Measurements from ENCODE around the gene PDE7B.

PDE7B gene

DNA sequence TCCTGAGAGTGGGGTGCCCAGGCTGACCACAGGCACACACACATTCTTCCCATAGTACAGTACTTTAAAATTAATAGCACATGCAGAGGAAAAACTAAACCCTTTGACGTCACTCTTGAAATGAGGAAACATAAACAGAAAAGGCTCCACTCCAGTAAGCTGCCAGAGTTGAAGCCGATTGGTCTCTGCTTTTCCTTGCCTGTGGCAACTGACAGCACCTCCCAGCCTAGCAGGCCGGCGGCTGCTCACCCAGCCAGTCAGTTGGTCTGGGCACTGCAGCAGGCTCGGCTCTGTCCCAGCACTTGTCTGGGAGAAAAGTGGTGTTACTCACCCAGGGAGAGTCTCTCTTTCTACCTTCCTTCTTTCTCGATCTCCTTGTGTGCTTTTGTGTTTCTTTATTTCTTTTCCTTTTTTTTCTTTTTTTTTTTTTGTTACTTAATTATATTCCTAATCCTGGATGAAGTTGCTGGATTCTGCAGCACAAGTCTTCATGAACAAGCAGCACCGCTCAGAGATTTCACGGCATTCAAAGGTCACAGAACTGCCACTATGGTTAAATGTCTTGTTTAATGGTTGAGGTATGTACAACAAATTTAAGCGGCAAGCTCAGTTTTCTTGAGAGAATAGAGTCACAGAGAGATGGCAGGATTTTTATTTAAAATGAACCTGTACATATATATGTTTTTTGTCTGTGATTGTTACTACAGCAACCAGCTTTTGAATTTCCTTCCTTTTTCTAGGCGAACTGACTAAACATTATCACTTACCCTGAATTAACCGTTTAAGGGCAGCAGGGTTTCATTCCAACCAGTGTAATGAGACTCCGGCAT lies at the start of gene PDE7B:
PDE7B (plus strand) TSS at position 260 of the 830 bp plus-strand sequence.
- ATAC-seq: peak; percentile 48 to 50

DNA sequence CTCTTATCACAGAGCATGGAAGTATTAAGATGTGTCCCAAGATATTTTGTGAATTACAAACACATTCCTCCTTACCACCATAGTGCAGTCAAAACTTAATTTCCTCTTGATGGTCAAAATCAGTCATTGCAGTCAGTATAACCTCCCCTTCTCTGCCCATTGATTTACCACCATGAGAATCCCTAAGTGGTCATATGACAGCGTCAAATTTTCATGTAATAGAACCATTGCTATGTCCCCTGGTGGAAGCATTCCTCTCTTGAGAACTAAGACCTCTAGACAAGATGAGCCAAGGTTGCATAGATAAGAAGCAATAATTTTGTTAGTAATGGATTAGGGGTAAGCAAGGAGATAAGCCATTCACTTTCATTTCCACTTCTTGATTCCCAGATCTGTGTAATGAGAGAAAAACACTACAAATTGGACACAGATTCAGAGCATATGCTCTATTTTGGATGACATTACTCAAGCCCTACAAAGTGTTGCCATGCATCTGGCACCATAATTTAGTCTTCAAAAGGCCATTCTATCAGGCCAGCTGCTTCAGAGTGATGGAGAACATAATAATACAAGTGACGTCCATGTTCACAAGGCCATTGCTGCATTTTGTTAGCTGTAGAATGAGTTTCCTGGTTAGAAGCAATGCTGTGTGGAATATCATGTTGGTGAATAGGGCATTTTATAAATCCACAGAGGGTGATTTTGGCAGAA lies 49.6 kb upstream of the PDE7B start:
- no peak for ATAC-seq

DNA sequence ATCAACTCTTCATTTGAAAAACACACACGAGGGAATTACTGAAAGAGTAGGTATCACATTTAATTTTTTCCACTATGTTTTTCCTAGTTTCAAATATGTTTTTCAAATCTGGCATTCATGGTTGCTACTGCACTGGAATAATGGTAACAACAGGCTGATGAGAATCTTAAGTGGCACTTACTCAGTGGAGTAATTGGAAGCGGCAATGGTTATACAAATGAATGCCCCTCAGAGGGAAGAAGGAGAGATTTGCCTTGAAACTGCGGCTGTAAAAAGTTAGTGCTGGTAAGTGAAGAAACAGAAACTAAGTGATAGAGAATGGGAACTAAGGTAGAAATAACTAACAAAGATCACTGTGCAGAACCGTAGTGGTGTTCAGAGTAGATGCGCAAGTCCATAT lies 41.0 kb upstream of the PDE7B start:
- ATAC-seq: no peak

DNA sequence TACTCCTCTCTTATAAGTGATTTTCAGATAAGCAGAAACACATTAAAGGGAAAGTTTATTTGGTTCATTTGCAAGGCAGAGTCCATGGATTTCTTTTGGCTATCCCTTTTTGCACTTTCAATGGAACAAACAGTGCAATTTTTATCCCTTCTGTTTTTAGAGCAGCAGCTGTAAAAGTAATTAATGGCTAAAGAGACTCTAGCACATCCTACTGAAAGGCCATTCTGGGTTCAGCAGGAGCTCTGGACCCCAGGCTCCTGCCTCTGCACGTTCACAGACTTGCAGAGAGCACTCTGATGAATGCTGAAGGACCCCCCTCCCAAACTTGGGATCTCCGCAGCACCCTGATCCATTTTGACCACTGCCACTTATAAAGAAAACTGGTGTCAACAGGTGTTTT lies 40.3 kb upstream of the PDE7B start:
- ATAC-seq: no peak

DNA sequence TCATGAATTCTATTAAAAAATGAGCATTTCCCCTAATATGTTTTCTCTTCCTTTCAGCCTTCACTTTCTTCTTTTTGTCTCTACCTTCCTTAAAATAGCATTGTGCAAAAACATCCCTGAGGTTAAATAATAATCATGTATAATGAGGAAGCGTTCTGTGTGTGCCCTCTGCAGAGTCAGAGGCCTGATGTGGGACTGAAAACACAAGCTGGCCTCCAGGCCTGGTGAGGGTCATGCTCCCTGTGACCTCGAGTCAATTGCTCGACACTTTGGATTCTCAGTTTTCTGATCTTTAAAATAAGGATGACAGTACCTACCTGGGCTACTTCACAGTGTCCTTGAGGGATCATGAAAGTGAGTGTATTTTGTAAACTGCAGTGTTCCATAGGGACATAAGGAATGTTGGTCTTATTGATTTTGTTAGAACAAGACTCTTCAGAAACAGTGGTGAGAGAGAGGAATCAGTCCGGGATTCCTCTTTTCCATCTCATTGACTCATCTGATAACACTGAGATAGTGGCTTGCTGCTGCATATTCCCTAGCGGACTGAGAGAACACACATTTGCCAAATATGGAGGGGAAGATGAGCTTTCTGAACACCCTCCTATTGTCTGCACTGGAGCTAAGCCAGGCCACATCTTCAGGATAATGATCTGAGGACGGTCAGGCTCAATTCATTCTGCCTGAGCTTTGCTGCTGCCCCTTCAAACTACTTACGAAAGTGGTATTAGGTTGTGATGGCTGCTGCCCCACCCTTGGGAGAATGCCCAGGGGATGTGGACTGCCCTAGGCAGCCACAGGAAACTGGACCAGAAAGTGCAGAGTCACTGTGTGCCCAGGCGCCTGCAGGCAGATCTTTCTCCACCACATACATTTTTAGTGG lies 39.6 kb upstream of the PDE7B start:
- no peak for ATAC-seq

DNA sequence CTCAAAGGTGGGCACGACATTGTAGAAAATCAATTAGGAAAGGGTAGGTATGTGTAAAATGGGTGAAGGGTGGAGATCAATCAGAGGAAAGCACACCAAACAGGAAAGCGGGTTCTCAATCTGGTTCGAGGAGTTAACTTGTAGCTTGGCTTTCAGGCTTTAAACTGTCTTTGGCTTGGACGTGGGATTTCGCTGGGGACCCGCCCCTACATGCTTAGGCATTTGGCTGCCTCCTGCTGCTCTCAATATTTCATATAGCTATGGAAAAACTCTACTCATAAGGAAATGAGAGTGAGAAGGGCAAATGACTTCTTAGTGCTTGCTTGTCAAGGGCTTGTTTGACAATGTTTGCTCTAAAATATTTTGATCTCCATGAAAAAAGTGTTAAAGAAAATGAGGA lies 38.1 kb upstream of the PDE7B start:
- ATAC-seq: no peak

DNA sequence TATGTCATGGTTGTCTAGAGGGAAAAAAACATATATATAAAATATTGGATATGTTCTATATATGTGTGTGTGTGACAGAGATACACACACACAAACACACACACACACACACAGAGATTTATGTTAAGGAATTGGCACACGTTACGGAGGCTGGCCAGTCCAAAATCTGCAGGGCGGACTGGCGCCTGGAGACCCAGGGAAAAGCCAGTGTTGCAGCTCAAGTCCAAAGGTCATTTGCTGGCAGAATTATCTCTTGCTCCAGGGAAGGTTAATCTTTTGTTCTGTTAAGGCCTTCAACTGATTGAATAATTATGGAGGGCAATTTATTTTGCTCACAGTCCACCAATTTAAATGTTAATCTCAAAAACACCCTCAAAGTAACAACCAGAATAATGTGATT lies 37.5 kb upstream of the PDE7B start:
- no peak for ATAC-seq

DNA sequence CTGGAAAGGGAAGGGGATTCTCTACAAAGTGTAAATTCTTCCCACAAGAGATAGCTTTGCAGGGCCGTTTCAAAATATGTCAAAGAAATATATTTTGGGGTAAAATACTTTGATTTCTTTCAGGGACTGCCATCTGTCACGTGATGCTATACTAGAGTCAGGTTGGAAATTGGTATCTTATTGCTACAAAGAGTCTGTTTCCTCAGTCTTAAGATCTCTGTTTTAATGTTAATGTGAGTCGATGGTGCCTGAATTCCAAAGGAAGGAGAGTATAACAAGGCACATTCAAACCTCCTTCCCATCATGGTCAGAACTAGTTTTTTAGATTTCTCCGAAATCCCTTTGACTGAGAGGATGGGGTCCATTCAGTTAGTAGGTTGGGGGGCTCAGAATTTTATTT lies 36.3 kb upstream of the PDE7B start:
- ATAC-seq: no peak

DNA sequence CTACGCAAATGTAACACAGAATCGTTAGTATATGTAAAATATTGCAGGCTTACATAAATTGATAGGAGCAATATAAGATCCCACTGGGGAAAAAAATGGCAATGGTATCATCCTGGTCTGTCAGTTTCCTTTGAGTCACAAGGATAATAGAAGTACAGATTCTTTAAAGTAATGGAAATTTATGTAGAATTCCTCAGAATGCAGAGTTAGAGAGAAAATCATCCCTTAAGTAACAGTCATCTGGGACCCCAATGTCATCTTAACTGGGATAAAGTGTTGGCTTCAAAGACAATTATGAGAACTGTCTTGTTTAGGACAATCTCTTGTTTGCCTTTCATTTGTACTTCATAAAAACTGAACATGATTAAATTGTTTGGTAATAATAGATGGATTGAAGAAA lies 34.5 kb upstream of the PDE7B start:
- ATAC-seq: no peak

DNA sequence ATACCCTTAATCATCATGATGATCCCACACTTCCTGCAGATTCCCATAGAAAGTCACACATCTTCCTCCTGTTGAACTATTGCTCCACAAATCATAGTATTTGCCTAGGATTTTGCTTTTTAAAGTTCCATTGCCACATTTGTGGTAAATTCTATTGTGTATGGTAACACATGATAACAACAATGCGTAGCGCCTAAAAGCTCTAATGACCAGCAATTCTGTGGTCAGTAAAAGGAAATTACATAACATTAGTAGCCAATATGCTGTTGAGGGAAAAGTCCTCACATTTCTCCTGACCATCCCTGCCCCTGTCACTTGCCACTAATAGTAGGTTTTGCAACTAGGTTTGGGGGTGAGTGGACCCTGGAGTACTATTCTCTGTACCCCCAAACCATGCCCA lies 31.8 kb upstream of the PDE7B start:
- no peak for ATAC-seq

DNA sequence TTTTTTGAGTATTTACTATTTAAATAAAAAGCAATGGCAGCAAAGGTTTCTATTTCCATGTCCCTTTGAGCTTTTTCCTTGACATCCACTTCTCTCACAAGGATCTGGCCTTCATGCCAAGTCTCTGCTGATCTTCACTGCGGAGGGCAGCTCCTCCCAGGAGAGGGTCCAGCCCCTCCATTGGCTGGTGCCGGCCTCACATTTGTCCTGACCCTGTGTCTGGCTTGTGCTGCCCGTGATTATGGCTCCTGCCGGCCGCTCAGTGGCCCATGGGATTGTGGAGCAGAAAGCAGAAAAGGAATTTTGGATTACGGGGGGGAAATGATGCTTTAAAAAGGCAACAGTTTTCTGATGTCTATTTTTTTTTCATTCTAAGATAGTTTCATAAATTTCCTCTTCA lies 31.2 kb upstream of the PDE7B start:
- ATAC-seq: no peak

DNA sequence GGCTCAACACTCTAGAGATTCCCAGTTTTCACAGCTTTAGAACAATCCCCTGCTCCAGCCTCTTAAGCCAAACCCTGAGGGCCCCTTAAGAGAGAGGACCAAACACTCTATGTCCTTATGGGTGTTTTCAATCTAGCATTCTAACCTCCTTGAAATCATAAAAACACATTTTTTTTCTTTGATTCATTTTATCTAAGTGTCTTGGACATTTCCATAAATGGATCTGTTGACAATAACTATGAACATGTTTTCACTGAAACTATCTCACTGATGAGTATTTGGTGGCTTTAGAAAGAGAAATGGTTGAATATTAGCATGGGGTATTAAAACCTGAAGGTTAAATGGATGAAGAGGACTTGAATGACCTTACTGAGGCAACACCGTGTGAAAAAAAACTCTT lies 27.6 kb upstream of the PDE7B start:
- no peak for ATAC-seq

DNA sequence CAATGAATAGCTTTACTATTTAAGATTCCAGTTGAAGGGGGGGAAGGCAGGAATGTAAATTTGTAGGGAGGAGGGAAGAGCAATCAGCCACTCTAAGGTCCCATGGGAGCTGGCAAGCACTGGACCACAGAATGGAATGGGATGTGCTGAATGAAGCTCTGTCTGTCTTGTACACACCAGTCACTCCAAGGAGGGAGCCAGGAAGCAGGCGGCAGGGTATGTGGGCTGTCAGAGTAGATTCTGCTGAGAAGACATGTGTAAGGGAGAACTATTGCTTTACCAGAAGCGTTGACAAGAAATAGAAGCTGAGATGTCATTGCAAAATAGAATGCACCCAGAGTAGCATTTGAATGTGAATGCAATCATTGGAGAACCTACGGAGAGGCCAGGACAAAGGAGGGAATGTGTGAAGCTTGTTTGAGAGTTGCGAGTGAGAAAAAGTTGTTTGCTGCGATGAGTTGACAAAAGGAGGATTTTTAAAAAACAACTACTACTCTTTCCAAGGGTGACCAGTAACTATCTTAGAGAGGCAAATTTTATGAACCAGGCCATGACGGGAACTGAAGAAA lies 25.2 kb upstream of the PDE7B start:
- ATAC-seq: no peak

DNA sequence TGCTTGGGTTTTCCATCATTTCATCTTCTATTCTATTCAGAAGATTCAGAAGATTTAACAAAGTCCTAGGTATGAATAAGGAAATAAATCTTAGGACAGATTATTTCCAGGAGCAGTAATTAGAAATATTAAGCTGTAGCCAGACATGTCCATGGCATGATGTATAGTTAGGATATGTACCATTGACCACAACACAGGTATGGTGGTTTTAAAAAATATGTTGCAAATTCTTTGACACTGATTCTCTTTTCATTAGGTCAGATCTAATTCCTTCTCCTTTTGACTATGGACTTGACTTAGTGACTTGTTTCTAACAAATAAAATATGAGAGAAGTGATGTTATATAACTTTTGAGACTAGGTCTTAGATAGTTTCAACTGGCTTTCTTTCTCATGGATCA lies 23.5 kb upstream of the PDE7B start:
- no peak for ATAC-seq

DNA sequence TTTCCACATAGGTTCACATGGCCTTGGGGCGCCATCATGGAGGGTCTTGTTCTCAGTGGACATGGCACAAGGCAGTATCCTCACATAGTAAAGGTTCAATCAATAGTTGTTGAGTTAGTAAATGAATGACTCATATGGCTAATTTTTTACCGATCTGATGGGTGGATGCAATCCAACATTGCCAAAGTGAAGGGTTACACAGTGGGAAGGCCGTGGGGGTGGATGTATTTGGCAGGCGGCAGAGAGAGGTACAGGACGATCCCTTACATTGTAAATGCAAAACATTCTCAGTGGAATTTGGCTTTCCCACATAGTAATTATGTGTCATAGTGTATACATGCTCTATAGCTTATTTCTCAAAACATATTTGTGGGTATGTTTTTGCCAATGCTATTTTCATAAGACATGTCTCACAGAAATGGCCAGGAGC lies 21.0 kb upstream of the PDE7B start:
- ATAC-seq: no peak

DNA sequence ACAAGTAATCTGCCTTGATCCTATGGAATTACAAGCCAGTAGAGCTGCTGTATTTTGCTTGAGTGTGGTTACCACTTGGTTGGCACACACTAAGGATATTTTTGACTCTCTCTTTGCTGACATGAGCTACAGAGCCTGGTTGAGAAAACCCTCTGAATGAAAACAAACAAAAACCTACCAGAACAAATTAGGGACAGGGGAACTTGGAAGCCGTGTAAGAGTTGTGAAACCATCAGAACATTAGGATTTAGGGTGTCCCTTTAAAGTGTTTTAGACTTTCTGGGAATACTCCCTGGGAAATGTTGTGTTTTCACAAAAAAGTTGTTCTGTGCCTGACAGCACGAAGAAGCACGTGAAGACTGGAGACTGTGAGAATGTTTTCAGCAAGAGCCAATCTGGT lies 20.5 kb upstream of the PDE7B start:
- ATAC-seq: no peak

DNA sequence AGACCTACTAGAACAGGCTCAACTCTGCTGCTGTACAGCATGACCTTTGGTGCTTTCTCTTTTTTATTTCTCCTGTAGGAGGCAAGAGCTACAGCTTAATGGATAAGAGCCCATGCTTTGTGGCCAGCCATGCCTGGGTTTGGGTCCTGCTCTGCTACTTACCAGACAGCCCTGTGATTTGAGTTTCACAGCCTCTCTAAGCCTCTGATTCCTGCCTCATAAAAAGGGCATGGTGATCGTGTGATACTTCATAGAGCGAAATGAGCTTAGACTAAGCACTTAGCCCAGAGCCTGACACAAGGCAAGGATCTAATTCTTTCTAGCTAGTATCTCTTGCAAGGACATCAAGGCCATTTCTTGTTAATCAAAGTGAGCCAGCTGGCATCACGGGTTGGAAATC lies 19.3 kb upstream of the PDE7B start:
- no peak for ATAC-seq

DNA sequence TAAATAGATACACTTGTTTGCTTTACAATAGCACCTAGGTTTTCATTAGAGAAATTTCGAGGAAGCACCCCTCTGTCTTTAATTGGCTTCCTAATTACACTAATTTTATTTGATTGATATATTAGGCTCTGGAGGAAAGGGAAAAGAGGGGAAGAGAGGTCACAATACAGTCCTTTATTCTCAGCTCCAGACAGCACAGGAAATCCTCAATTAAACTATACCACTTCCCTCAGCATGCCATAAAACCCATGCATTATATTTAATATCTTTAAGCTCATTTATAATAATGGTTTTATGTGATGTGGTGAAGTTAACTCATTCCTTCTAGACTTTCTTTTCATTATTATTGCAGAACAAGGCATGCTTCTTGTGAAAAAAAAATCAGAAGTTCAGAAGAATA lies 17.7 kb upstream of the PDE7B start:
- ATAC-seq: no peak

DNA sequence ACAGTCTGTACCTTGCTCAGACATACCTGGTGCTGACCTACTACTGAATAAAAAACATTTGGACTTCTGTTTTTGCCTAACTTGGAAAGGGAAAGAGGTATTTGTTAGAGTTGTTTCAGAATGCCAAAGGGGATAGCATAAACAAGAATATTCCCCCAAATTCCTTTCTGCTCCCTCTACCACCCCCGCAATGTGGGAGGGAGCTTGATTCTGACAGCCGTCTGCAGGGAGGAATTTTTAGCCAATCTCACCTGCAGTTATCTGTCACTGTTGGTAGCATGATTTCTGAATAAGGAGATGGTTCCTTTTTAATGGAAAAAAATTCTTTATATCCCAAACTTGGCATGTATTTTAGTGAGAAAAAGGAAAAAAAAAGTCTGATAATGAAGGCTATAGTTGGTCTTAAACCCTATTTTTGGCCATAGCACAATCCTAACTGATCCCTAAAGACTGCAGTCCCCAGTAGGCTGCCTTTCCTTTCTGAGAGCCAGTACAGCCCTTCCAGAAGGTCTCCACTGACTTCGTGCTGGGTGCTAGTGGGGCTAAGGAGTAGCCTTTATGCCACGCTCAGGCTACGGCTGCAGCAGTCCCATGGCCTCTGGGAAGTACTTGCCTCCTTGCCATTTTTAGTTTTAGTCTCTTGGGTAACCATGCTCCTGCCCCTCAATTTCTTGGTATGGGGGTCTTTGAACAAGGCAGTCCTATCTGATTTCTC lies 13.6 kb upstream of the PDE7B start:
- no peak for ATAC-seq

DNA sequence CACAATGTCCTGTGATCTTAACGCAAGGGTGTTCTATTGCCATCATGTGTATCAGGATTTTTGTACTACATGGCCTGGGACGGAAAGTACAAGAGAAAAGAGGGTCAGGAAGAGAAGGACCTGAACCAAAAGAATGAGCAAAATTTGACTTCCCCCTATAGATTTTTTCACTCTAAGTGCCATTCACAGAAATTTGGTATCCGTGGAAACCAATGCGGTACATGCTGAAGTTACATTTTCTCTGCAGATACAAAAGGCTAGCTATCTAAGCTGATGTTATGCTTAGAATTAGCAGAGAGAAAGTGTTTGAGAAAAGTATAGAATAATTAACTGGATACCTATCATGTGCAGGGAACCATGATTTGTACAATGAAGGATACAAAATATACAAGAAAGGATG lies 12.4 kb upstream of the PDE7B start:
- ATAC-seq: no peak

DNA sequence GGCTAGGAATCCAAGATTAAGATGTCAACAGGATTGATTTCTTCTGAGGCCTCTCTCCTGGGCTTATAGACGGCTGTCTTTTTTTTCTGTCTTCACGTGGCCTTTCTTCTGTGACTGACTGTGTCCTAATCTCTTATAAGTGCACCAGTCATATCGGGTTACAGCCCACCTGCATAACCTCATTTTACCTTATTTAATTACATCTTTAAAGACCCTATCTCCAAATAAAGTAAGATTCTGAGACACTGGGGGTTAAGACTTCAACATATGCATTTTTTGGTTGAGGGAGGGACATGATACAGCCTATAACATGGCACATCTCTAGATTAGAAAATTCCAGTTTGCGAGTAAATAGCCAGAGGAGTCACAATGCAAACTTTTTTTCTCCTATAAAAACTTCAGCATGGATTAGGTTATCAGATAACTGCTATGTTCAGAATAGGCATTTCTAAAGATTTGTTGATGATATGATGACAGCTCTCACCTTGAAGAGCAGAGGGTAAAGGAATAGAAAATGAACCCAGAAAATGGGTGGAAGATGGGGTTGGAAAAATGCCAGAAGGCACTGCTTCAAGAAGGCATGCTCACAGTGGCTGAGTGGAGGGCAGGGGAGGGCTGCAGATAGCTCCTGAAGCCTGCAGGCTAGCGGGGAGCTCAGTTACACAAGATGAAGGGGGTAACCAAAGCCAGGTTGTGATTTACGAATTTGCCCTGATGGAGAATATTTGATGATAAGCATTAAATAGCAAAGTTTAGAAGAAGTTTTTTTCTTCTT lies 8.7 kb upstream of the PDE7B start:
- no peak for ATAC-seq

DNA sequence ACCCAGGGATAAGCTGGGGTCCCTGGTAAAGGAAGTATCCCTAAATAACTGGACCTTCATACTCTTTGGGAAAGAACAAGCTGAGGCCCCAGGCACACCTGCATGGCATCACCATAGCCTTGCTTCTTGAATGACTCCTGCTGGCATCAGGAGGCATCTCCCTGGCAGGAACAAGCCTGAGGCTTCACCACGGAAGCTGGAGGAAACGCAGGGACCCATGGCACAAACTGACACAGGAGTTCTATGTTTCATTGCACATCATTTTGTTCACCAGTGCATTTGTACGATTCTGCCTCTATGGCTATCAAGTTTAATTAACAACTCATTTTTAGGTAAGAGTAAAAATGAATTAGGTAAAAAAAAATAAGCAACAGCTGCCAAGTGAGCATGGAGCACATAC lies 619 bp upstream of the PDE7B start:
- no peak for ATAC-seq
